D721Med (cell line): Measurements from ENCODE around the gene TMC6.
A peak's percentile ranks its signal among the peaks of the same experiment; 100 is the strongest.
"Not testable (repeated sequence)": the region's sequence is repeated elsewhere in the genome, so short reads cannot be mapped to it uniquely, and the experiment has no call there.

Experiments
- DNase-seq: peaks from one replicate; pipeline ENCODE4 v3.0.0; 2011; ENCODE audit warnings: low spot score; ENCODE audit not compliant: insufficient read length
- FAIRE-seq: peaks from 2 replicates; lab custom pipeline; 2011; peaks lifted over from hg19 to GRCh38; lab: Jason Lieb, UNC
- TF ChIP-seq, protein P1 (sequence below): IDR thresholded peaks from 2 replicates; pipeline ENCODE4 v1.5.1; 2012; ENCODE audit warnings: mild to moderate bottlenecking, control low read depth; ENCODE audit not compliant: insufficient read depth; ENCODE audit errors: missing control alignments

The TMC6 gene

GRCh38 chr17:78117027-78117981, 11.3 kb downstream of the TMC6 start:
- FAIRE-seq (no peak), DNase-seq (no peak)
- TF ChIP-seq, protein P1, sequence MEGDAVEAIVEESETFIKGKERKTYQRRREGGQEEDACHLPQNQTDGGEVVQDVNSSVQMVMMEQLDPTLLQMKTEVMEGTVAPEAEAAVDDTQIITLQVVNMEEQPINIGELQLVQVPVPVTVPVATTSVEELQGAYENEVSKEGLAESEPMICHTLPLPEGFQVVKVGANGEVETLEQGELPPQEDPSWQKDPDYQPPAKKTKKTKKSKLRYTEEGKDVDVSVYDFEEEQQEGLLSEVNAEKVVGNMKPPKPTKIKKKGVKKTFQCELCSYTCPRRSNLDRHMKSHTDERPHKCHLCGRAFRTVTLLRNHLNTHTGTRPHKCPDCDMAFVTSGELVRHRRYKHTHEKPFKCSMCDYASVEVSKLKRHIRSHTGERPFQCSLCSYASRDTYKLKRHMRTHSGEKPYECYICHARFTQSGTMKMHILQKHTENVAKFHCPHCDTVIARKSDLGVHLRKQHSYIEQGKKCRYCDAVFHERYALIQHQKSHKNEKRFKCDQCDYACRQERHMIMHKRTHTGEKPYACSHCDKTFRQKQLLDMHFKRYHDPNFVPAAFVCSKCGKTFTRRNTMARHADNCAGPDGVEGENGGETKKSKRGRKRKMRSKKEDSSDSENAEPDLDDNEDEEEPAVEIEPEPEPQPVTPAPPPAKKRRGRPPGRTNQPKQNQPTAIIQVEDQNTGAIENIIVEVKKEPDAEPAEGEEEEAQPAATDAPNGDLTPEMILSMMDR: peak; percentile 59

- TF ChIP-seq, protein P1: no peak
- no peak for FAIRE-seq
- no peak for DNase-seq
Measured at GRCh38 chr17:78116411-78116810, 12.1 kb downstream of the TMC6 start.

- FAIRE-seq, DNase-seq: not testable (repeated sequence)
Measured at GRCh38 chr17:78115803-78116202, 12.8 kb downstream of the TMC6 start.

- FAIRE-seq: no peak
- no peak for DNase-seq
- TF ChIP-seq, protein P1: no peak
Measured at GRCh38 chr17:78114831-78115723, 13.5 kb downstream of the TMC6 start.

GRCh38 chr17:78113804-78114785, 14.5 kb downstream of the TMC6 start:
- TF ChIP-seq, protein P1: no peak
- no peak for FAIRE-seq

DNA sequence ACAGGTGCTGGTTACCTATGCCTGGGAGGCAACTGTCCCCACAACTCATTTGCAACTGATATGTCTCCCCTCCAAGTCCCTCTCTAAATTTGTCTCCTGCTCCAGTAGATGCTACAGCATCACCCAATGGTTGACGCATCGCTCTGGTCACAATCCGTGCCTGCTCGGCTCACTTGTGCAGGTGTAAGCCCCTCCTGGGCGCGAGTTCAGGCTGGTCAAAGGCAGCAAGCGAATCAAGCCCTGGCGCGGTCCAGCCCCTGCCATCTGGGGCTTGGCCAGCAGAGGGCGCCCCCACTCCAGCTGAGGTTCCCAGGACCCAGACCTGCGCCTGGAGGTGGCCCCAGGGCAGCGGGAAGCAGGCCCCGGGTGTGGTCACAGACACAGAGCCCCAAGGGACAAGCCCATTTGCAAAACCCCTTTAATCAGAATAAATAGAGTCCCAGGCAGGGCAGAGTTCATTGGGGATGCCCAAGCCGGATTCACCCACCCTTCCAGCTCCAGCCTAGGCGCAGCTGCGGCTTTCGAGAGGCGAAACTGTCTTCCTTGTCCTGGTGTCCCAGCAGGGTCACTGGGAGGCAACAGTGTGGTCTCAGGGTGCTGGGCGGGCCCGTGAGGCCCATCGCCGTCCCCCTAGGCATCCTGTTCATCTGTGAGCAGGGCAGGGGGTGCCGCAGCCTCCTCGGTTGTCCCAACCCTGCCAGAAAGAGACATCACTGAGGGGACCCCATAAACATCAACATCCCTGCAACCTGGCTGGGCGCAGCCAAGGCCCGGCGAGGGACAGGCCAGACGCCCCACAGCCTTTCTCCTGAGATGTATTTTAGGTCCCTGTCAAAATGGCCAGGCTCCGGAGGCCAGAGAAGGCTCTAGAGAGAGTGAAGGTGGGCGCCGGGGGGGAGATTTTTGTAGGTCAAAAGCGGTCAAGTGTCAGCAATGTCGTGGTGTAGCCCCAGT, 15.8 kb downstream of the TMC6 start:
- TF ChIP-seq, protein P1: peak; percentile 98
- FAIRE-seq (no peak), DNase-seq (peak; percentile 92)

More at GRCh38 chr17:78113804-78114785, 14.5 kb downstream of the TMC6 start:
- no peak for DNase-seq
